HEK293T (cell line): ENCODE data around the gene SLC9A2.
A peak's percentile ranks its signal among the peaks of the same experiment; 100 is the strongest.

Experiments used
- CTCF ChIA-PET: fragments of 350-600 bp; formaldehyde crosslinking; extraction: SDS; loops from one replicate; lab custom pipeline; 2021; ENCODE audit warnings: antibody characterized with exemption, inconsistent platforms; lab: Yijun Ruan, JAX
- POLR2A ChIA-PET: fragments of 350-600 bp; formaldehyde crosslinking; extraction: SDS; loops from one replicate; lab custom pipeline; 2020; ENCODE audit warnings: antibody characterized with exemption, inconsistent platforms; lab: Yijun Ruan, JAX
- DNase-seq: peaks from one replicate; pipeline ENCODE4 v3.0.0; 2012; ENCODE audit warnings: mixed read lengths; ENCODE audit errors: extremely low spot score
- ARNT ChIP-seq: fragments of 450-650 bp; IDR thresholded peaks from 2 replicates; pipeline ENCODE4 v1.6.1; 2017; ENCODE audit warnings: mild to moderate bottlenecking
- BHLHE40 ChIP-seq: fragments of 450-650 bp; IDR thresholded peaks from 2 replicates; pipeline ENCODE4 v1.6.1; 2016; ENCODE audit warnings: mild to moderate bottlenecking, moderate library complexity, borderline replicate concordance
- CTBP1 ChIP-seq: fragments of 450-650 bp; IDR thresholded peaks from 2 replicates; pipeline ENCODE4 v1.6.1; 2016; ENCODE audit warnings: borderline replicate concordance
- ELF4 ChIP-seq: fragments of 450-650 bp; IDR thresholded peaks from 2 replicates; pipeline ENCODE4 v1.6.1; 2017; ENCODE audit warnings: antibody characterized with exemption
- FOXA1 ChIP-seq: fragments of 450-650 bp; IDR thresholded peaks from 2 replicates; pipeline ENCODE4 v1.6.1; 2016; ENCODE audit warnings: mild to moderate bottlenecking
- FOXK2 ChIP-seq: fragments of 450-650 bp; IDR thresholded peaks from 2 replicates; pipeline ENCODE4 v1.6.1; 2016; ENCODE audit warnings: mild to moderate bottlenecking
- FOXM1 ChIP-seq: fragments of 450-650 bp; IDR thresholded peaks from 2 replicates; pipeline ENCODE4 v1.6.1; 2017; ENCODE audit warnings: mild to moderate bottlenecking, borderline replicate concordance
- HDGF ChIP-seq: fragments of 450-650 bp; IDR thresholded peaks from 2 replicates; pipeline ENCODE4 v1.6.1; 2017; ENCODE audit warnings: antibody characterized with exemption, borderline replicate concordance
- L3MBTL2 ChIP-seq: fragments of 450-650 bp; conservative IDR thresholded peaks from 2 replicates; pipeline ENCODE4 v1.6.1; 2016; ENCODE audit warnings: mild to moderate bottlenecking
- LEF1 ChIP-seq: fragments of 450-650 bp; IDR thresholded peaks from 2 replicates; pipeline ENCODE4 v1.6.1; 2017; ENCODE audit warnings: mild to moderate bottlenecking, borderline replicate concordance
- NFRKB ChIP-seq: fragments of 450-650 bp; IDR thresholded peaks from 2 replicates; pipeline ENCODE4 v1.6.1; 2016; ENCODE audit warnings: mild to moderate bottlenecking, moderate library complexity
- PKNOX1 ChIP-seq: fragments of 450-650 bp; IDR thresholded peaks from 2 replicates; pipeline ENCODE4 v1.6.1; 2016
- SP1 ChIP-seq: fragments of 450-650 bp; IDR thresholded peaks from 2 replicates; pipeline ENCODE4 v1.6.1; 2017
- SUZ12 ChIP-seq: fragments of 450-650 bp; IDR thresholded peaks from 2 replicates; pipeline ENCODE4 v1.6.1; 2016; ENCODE audit warnings: mild to moderate bottlenecking
- TARDBP ChIP-seq: fragments of 450-650 bp; IDR thresholded peaks from 2 replicates; pipeline ENCODE4 v1.6.1; 2016
- ZNF384 ChIP-seq: fragments of 450-650 bp; IDR thresholded peaks from 2 replicates; pipeline ENCODE4 v1.6.1; 2016

Gene SLC9A2

GRCh38 chr2:102619414-102620319 is at the start of gene SLC9A2:
Gene SLC9A2 (plus strand): TSS chr2:102619553. CDS start chr2:102619849, 296 bp downstream.
- POLR2A ChIA-PET, result no interaction called here

GRCh38 chr2:102575888-102576287 is 43.5 kb upstream of the SLC9A2 start:
- CTCF ChIA-PET, result interaction anchor here (0.6 kb wide), 1 partner anchor 335 kb away, joined by 3 read pairs; no protein-coding TSS in a partner anchor
- DNase-seq, result no peak
- POLR2A ChIA-PET, result no interaction called here

More at GRCh38 chr2:102619414-102620319, at the start of gene SLC9A2:
- DNase-seq, result peak; percentile 49
- CTCF ChIA-PET, result no interaction called here
- TF ChIP-seq FOXM1 (no peak), L3MBTL2 (peak; percentile 90), ARNT (no peak)

GRCh38 chr2:102578376-102578775 is 41.0 kb upstream of the SLC9A2 start:
- TF ChIP-seq PKNOX1 (no peak), L3MBTL2 (no peak), FOXA1 (no peak), FOXM1 (no peak), FOXK2 (no peak), ELF4 (no peak), BHLHE40 (no peak), TARDBP (no peak), SUZ12 (no peak), ZNF384 (no peak), NFRKB (no peak), HDGF (no peak), SP1 (no peak), LEF1 (no peak), ARNT (no peak), CTBP1 (no peak)
- POLR2A ChIA-PET, result no interaction called here
- DNase-seq, result no peak
- CTCF ChIA-PET, result no interaction called here

More at GRCh38 chr2:102575888-102576287, 43.5 kb upstream of the SLC9A2 start:
- TF ChIP-seq L3MBTL2 (no peak), CTBP1 (no peak), BHLHE40 (no peak)

GRCh38 chr2:102581911-102582310 is 37.4 kb upstream of the SLC9A2 start:
- TF ChIP-seq PKNOX1 (no peak), ZNF384 (no peak), LEF1 (no peak), FOXK2 (no peak), L3MBTL2 (no peak), HDGF (no peak), ELF4 (no peak), SP1 (no peak), TARDBP (no peak), NFRKB (no peak), FOXA1 (no peak), BHLHE40 (no peak), SUZ12 (no peak), ARNT (no peak), FOXM1 (no peak), CTBP1 (no peak)
- ChIA-PET POLR2A (no interaction called here), CTCF (no interaction called here)
- DNase-seq, result no peak

GRCh38 chr2:102582845-102583244 is 36.5 kb upstream of the SLC9A2 start:
- TF ChIP-seq FOXM1 (no peak), ZNF384 (no peak), ARNT (no peak), PKNOX1 (no peak), HDGF (no peak), CTBP1 (no peak), SUZ12 (no peak), BHLHE40 (no peak), NFRKB (no peak)
- no peak for DNase-seq
- POLR2A ChIA-PET, result no interaction called here
- CTCF ChIA-PET, result no interaction called here

- POLR2A ChIA-PET, result no interaction called here
- CTCF ChIA-PET, result interaction anchor here (0.8 kb wide), 1 partner anchor 35 kb away, joined by 3 read pairs; no protein-coding TSS in a partner anchor
- DNase-seq, result no peak
- no peak for TF ChIP-seq FOXM1
- no peak for TF ChIP-seq HDGF
- TF ChIP-seq PKNOX1, result no peak
- no peak for TF ChIP-seq SP1
Observed at GRCh38 chr2:102585847-102586404, 33.4 kb upstream of the SLC9A2 start.
